ENCODE measurements around the gene SASH1. TPM values are rescaled to one million over a fixed set of nuclear protein-coding genes. Genes with fewer than 3 reads are reported as not detected.

The SASH1 gene
- total RNA-seq, 1 experiment from 2014 or later = 11.7 TPM

GRCh38 chr6:148538261-148539190 is 195.9 kb downstream of the SASH1 start:
- Histone ChIP-seq H3K79me2 (ENCODE audit: insufficient read depth, low read length) (no peaks in the 10 kb centered on the region), H3K27me3 (ENCODE audit: insufficient read depth, low read length) (no peaks in the 10 kb centered on the region), H3K9me3 (ENCODE audit: control insufficient read depth in 1 of 2, insufficient read depth in 1 of 2, low read depth in 1 of 2, low read length in 2 of 2) (no peaks in the 10 kb centered on the region), H2AFZ (ENCODE audit: low read depth, low read length, poor library complexity, severe bottlenecking) (no peak overlapping the region), H3K4me1 (ENCODE audit: control insufficient read depth in 1 of 2, insufficient read depth in 2 of 2, low read length in 2 of 2) (no peaks in the 10 kb centered on the region), H3K36me3 (ENCODE audit: control insufficient read depth in 1 of 2, insufficient read depth in 2 of 2, low read length in 2 of 2) (no peaks in the 10 kb centered on the region), H3K27ac (ENCODE audit: low read depth, low read length) (no peak overlapping the region), H3K4me2 (ENCODE audit: low read length) (no peak overlapping the region), H4K20me1 (ENCODE audit: insufficient read depth) (no peaks in the 10 kb centered on the region), H3K9ac (ENCODE audit: low read length) (no peak overlapping the region), H3K4me3 (replicated peaks in 1 of 2; ENCODE audit: low read depth in 1 of 2, low read length in 2 of 2) (no peak overlapping the region), H3K9me2 (ENCODE audit: insufficient read depth) (no peaks in the 10 kb centered on the region)
- intact Hi-C loops (cut with micrococcal nuclease) = no loop called here
- ChIA-PET CTCF (no interaction called here), POLR2A (no interaction called here), RAD21 (ENCODE audit: low non-redundant PET in 1 of 2, low total read pairs in 2 of 2, uncharacterized antibody in 2 of 2, unreplicated experiment in 2 of 2) (no interaction called here)
- no TSS peak for BruUV-seq (replicated peaks)
- no peak for TF ChIP-seq ZBTB33 (IDR thresholded peaks at IDR 0.05; ENCODE audit: extremely low read depth, insufficient replicate concordance, low read length)
- no peak for TF ChIP-seq POLR2A (IDR thresholded peaks at IDR 0.05; ENCODE audit: borderline replicate concordance, extremely low read depth, insufficient read depth, insufficient read length)
- no peak for TF ChIP-seq CBX3 (IDR thresholded peaks at IDR 0.05; ENCODE audit: low read depth)
- no peak for TF ChIP-seq YY1 (IDR thresholded peaks at IDR 0.05; ENCODE audit: extremely low read depth, insufficient replicate concordance, low read depth, low read length)
- no peak for TF ChIP-seq EZH2phosphoT487 (IDR thresholded peaks at IDR 0.05; ENCODE audit: borderline replicate concordance)
- no peak for TF ChIP-seq ATF3 (IDR thresholded peaks at IDR 0.05)
- no peak for TF ChIP-seq SRF (IDR thresholded peaks at IDR 0.05; ENCODE audit: low read depth)
- no peak for TF ChIP-seq POLR2AphosphoS5 (IDR thresholded peaks at IDR 0.05; ENCODE audit: low read depth, low read length)
- DNase-seq (ENCODE audit: low read depth, low spot score) = no peak
- ATAC-seq = no peak
